AG04450 (cell line): Measurements from ENCODE around the gene PTPMT1. TPM values are rescaled to one million over a fixed set of nuclear protein-coding genes. Genes with fewer than 3 reads are reported as not detected.

Source experiments
- CTCF ChIA-PET: fragments of 300-600, 350-600 bp; formaldehyde crosslinking; extraction: SDS; loops from one replicate; lab custom pipeline; 2022; ENCODE audit warnings: antibody characterized with exemption, inconsistent platforms; lab: Charles Lee
- POLR2A ChIA-PET: fragments of 350-600 bp; formaldehyde crosslinking; extraction: SDS; loops from one replicate; lab custom pipeline; 2021; ENCODE audit warnings: antibody characterized with exemption, inconsistent platforms; lab: Yijun Ruan, JAX
- DNase-seq: peaks from one replicate; pipeline ENCODE4 v3.0.0-alpha.2; 2011; ENCODE audit warnings: low read depth, low spot score
- H3K27ac ChIP-seq: one replicate; pipeline ENCODE4 v1.5.1; 2012; ENCODE audit warnings: low read depth, low read length, control low read depth
- H3K27me3 ChIP-seq: one replicate; pipeline ENCODE4 v1.6.0; 2012; ENCODE audit warnings: low read length; ENCODE audit not compliant: control insufficient read depth, insufficient read depth
- H3K4me3 ChIP-seq: 2 replicates; pipeline ENCODE4 v1.5.1; 2011; ENCODE audit warnings: mild to moderate bottlenecking, low read depth, low read length, control low read depth
- H3K9me3 ChIP-seq: 2 replicates; pipeline ENCODE4 v1.5.1; 2012; ENCODE audit warnings: low read length; ENCODE audit not compliant: control insufficient read depth, insufficient read depth
- CTCF ChIP-seq: IDR thresholded peaks from 2 replicates; pipeline ENCODE4 v1.5.1; 2011; ENCODE audit warnings: low read depth, low read length, control low read depth, inconsistent platforms
- polyA plus RNA-seq: library from polyadenylated mRNA; depleted of rRNA; stranded (reverse); fragments of >200 nt; gene quantifications from 2 replicates; pipeline ENCODE4 v1.2.3, GENCODE V29; 2011

The PTPMT1 gene
- polyA plus RNA-seq, 1 experiment, result 39.5 TPM

- ChIA-PET CTCF (interaction anchor here (1.3 to 3.8 kb wide), 2 partner anchors 20 to 22 kb away, joined by 4 to 33 read pairs; partner anchors contain the start of gene CELF1), POLR2A (interaction anchor here (0.6 to 0.7 kb wide), 2 partner anchors 51 to 452 kb away, joined by 3 read pairs; no protein-coding TSS in a partner anchor)
- Histone ChIP-seq H3K4me3 (no peak overlapping the region), H3K9me3 (no peaks in the 10 kb centered on the region), H3K27me3 (no peaks in the 10 kb centered on the region), H3K27ac (no peak overlapping the region)
- TF ChIP-seq CTCF, result no peak
- DNase-seq, result no peak
Observed at GRCh38 chr11:47531666-47532065, 33.7 kb upstream of the PTPMT1 start.

DNA sequence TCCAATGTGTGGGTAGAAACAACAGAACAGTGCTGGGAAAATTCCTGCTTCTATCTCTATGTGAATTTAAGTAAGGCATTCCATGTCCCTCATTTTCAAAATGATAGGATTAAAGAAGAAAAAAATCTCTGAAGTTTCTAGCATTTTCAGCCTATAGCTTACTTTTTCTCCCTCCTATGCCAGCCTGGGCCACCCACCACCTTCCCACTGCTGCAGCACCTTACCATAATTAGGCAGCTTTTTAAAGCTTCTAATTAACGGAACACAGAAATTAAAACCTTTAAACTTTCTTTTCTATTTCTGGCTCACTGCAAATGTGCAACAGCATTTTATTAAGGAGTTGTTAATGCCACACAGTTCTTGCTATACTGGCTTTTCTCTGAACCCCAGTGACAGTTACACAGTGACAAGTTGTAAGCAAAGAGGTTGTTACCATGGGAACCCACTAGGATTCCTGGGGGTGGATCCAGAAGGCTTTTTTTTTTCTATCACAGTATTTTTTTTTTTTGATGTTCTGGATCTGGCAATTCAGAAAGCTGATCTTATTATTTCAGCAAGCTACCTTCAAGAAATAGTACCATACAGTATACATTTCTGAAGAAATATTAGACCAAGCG lies 32.7 kb upstream of the PTPMT1 start:
- no peak for TF ChIP-seq CTCF
- no peaks in the 10 kb centered on the region for H3K9me3 ChIP-seq
- no peak for DNase-seq
- ChIA-PET POLR2A (interaction anchor here (1.7 kb wide), 1 partner anchor 19 kb away, joined by 19 read pairs; no protein-coding TSS in a partner anchor), CTCF (interaction anchor here (0.6 to 3.8 kb wide), 4 partner anchors 21 to 78 kb away, joined by 3 to 33 read pairs (median 4); partner anchors contain the start of gene CELF1)
- H3K4me3 ChIP-seq, result no peak overlapping the region
- H3K27me3 ChIP-seq, result no peaks in the 10 kb centered on the region
- no peak overlapping the region for H3K27ac ChIP-seq

- TF ChIP-seq CTCF, result no peak
- Histone ChIP-seq H3K27me3 (no peaks in the 10 kb centered on the region), H3K9me3 (no peaks in the 10 kb centered on the region), H3K27ac (peak overlapping the region; percentile 31), H3K4me3 (no peak overlapping the region)
- CTCF ChIA-PET, result interaction anchor here (0.6 to 3.8 kb wide), 3 partner anchors 16 to 79 kb away, joined by 3 to 33 read pairs (median 4); partner anchors contain the start of gene CELF1
- DNase-seq, result no peak
- POLR2A ChIA-PET, result interaction anchor here (0.5 to 1.7 kb wide), 9 partner anchors 8 to 314 kb away, joined by 3 to 19 read pairs (median 4); partner anchors contain the start of genes NUP160 and SLC39A13
Observed at GRCh38 chr11:47533690-47534151, 31.7 kb upstream of the PTPMT1 start.

- Histone ChIP-seq H3K9me3 (no peaks in the 10 kb centered on the region), H3K27ac (no peak overlapping the region), H3K27me3 (no peaks in the 10 kb centered on the region), H3K4me3 (no peak overlapping the region)
- no peak for TF ChIP-seq CTCF
- ChIA-PET CTCF (interaction anchor here (3.8 kb wide), 1 partner anchor 19 kb away, joined by 33 read pairs; the partner anchor contains the start of gene CELF1), POLR2A (no interaction called here)
- no peak for DNase-seq
Observed at GRCh38 chr11:47534704-47535251, 30.6 kb upstream of the PTPMT1 start.
